ENCODE measurements around the gene TBC1D7.

- TF ChIP-seq CTCF (IDR thresholded peaks at IDR 0.05) (no peak), NFE2L1 (CRISPR knock-in tag; IDR thresholded peaks at IDR 0.05) (no peak), ATF3 (CRISPR knock-in tag; conservative IDR thresholded peaks at IDR 0.05) (no peak), ZNF396 (CRISPR knock-in tag; IDR thresholded peaks at IDR 0.05; ENCODE audit: borderline replicate concordance) (no peak), E2F5 (CRISPR knock-in tag; IDR thresholded peaks at IDR 0.05) (no peak), NFYB (CRISPR knock-in tag; conservative IDR thresholded peaks at IDR 0.05; ENCODE audit: low read depth) (no peak), FOXK1 (CRISPR knock-in tag; IDR thresholded peaks at IDR 0.05) (no peak), TP53 (CRISPR knock-in tag; IDR thresholded peaks at IDR 0.05) (no peak), TEAD4 (CRISPR knock-in tag; IDR thresholded peaks at IDR 0.05) (no peak), USF2 (CRISPR knock-in tag; IDR thresholded peaks at IDR 0.05) (no peak), SP1 (CRISPR knock-in tag; conservative IDR thresholded peaks at IDR 0.05) (no peak), PRDM15 (CRISPR knock-in tag; IDR thresholded peaks at IDR 0.05) (no peak), MAX (CRISPR knock-in tag; IDR thresholded peaks at IDR 0.05) (no peak)
These were observed 43.2 kb upstream of the TBC1D7 start for GRCh38 chr6:13371421-13372072.

Measured in WTC11 (cell line).